BLaER1 treated with 17β-estradiol and CSF1 and Interleukin-3, amounts not matched to agents 10 nM and 100 nM (cell line): Measurements from ENCODE around the gene MYO5A.
"Not testable (repeated sequence)": the region's sequence is repeated elsewhere in the genome, so short reads cannot be mapped to it uniquely, and the experiment has no call there.

Source experiments
- H3K27ac ChIP-seq, 11 experiments: shearing (Covaris generic); formaldehyde crosslinking; 2 replicates each; pipeline ENCODE4 v1.8.1; 2022
- H3K27me3 ChIP-seq, 11 experiments: shearing (Covaris generic); formaldehyde crosslinking; 2 replicates each; pipeline ENCODE4 v1.8.1; 2022
- H3K36me3 ChIP-seq, 11 experiments: shearing (Covaris generic); formaldehyde crosslinking; 2 replicates each; pipeline ENCODE4 v1.8.1; 2022
- H3K4me1 ChIP-seq, 10 experiments: shearing (Covaris generic); formaldehyde crosslinking; 2 replicates each; pipeline ENCODE4 v1.8.1; 2022
- H3K4me2 ChIP-seq, 11 experiments: shearing (Covaris generic); formaldehyde crosslinking; 2 replicates each; pipeline ENCODE4 v1.8.1; 2022
- H3K4me3 ChIP-seq, 10 experiments: shearing (Covaris generic); formaldehyde crosslinking; 2 replicates each; pipeline ENCODE4 v1.8.1; 2022
- H3K9ac ChIP-seq, 11 experiments: shearing (Covaris generic); formaldehyde crosslinking; 2 replicates each; pipeline ENCODE4 v1.8.1; 2022
- H3K9me3 ChIP-seq, 11 experiments: shearing (Covaris generic); formaldehyde crosslinking; replicated peaks in 1 of 11; 2 replicates each; pipeline ENCODE4 v1.8.1; 2022
- H4K20me1 ChIP-seq, 11 experiments: shearing (Covaris generic); formaldehyde crosslinking; 2 replicates each; pipeline ENCODE4 v1.8.1; 2022
- Cebpa-rat ChIP-seq, 11 experiments: shearing (Covaris generic); IDR thresholded peaks; 2 replicates each; pipeline ENCODE4 v1.8.1; 2022

MYO5A gene

GRCh38 chr15:52464478-52464877, 64.2 kb downstream of the MYO5A start:
- Histone ChIP-seq H4K20me1 (peaks cover 11 to 61% (median 32%) of the 10 kb centered on the region in 11 experiments; a peak in 19 of 22 replicates), H3K4me3 (no peak overlapping the region), H3K9me3 (peaks cover 11 to 31% (median 22%) of the 10 kb centered on the region in 11 experiments), H3K9ac (no peak overlapping the region), H3K4me2 (peak overlapping the region in 8 of 11 experiments; percentile 1 to 80 (median 16); a peak in 7 of 22 replicates), H3K4me1 (peaks cover 27 to 55% (median 40%) of the 10 kb centered on the region in 10 experiments), H3K27ac (no peak overlapping the region), H3K36me3 (peaks cover 0 to 18% (median 8%) of the 10 kb centered on the region in 11 experiments; a peak in 11 of 22 replicates), H3K27me3 (no peaks in the 10 kb centered on the region)
- TF ChIP-seq Cebpa-rat (IDR thresholded peaks at IDR 0.05): no peak

DNA sequence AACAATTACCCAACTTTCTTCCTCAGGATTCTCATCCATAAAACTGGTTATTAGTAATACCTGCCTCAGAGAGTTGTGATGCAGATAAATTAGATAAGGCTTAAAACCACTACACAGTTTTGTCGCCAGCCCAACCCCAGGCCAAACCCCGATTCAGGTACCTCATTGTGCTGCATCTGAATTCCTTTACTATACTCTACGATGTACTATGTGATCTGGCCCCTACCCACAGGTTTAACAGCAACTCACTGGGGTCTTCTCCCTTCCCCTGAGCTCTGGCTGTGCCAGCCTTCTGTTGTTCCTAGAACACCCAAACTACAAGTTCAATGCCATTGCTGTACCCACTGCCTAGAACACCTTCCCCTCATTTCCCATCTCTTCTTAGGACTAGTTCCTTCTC, 64.6 kb downstream of the MYO5A start:
- Histone ChIP-seq H3K4me2 (peak overlapping the region in 6 of 11 experiments; percentile 5 to 80 (median 16); a peak in 7 of 22 replicates), H4K20me1 (peaks cover 11 to 59% (median 32%) of the 10 kb centered on the region in 11 experiments; a peak in 19 of 22 replicates), H3K9me3 (peaks cover 13 to 33% (median 25%) of the 10 kb centered on the region in 11 experiments), H3K4me1 (peaks cover 27 to 55% (median 40%) of the 10 kb centered on the region in 10 experiments), H3K36me3 (peaks cover 0 to 19% (median 8%) of the 10 kb centered on the region in 11 experiments; a peak in 11 of 22 replicates), H3K27me3 (no peaks in the 10 kb centered on the region), H3K27ac (no peak overlapping the region), H3K4me3 (no peak overlapping the region), H3K9ac (no peak overlapping the region)
- TF ChIP-seq Cebpa-rat (IDR thresholded peaks at IDR 0.05): no peak

DNA sequence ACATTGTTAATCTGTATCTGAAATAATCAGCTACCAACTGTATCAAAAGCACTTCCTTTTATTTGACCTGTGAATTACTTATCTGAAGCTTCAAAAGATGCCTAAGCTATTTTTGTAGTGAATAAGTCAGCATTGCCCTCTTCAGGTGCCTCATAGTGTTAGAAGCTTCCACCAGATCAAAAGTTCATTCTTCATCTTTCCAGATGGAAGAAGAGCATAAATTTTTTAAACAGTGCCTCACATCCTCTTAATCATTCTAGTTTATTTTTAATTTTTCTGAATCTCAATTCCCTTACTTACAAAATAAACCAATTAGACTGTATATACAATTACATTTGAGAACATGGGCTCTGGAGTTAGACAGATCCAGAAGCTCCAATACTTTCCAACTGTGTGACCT, 65.0 kb downstream of the MYO5A start:
- H3K9me3 ChIP-seq: peaks cover 13 to 33% (median 25%) of the 10 kb centered on the region in 11 experiments
- H4K20me1 ChIP-seq: peaks cover 11 to 59% (median 32%) of the 10 kb centered on the region in 11 experiments; a peak in 19 of 22 replicates
- no peak for TF ChIP-seq Cebpa-rat (IDR thresholded peaks at IDR 0.05)
- peaks cover 27 to 55% (median 40%) of the 10 kb centered on the region in 10 experiments for H3K4me1 ChIP-seq
- H3K27me3 ChIP-seq: no peaks in the 10 kb centered on the region
- H3K4me2 ChIP-seq: peak overlapping the region in 1 of 11 experiments; percentile 80; a peak in 3 of 22 replicates
- no peak overlapping the region for H3K27ac ChIP-seq
- no peak overlapping the region for H3K4me3 ChIP-seq
- H3K9ac ChIP-seq: no peak overlapping the region
- peaks cover 0 to 19% (median 8%) of the 10 kb centered on the region in 11 experiments; a peak in 11 of 22 replicates for H3K36me3 ChIP-seq

GRCh38 chr15:52462806-52463360, 65.8 kb downstream of the MYO5A start:
- Histone ChIP-seq H3K27ac (no peak overlapping the region), H3K9ac (no peak overlapping the region), H3K4me2 (no peak overlapping the region), H4K20me1 (peaks cover 11 to 52% (median 32%) of the 10 kb centered on the region in 11 experiments; a peak in 19 of 22 replicates), H3K27me3 (no peaks in the 10 kb centered on the region), H3K9me3 (peaks cover 13 to 32% (median 24%) of the 10 kb centered on the region in 11 experiments), H3K4me1 (peaks cover 27 to 55% (median 40%) of the 10 kb centered on the region in 10 experiments), H3K36me3 (peaks cover 0 to 19% (median 8%) of the 10 kb centered on the region in 11 experiments; a peak in 12 of 22 replicates), H3K4me3 (no peak overlapping the region)
- no peak for TF ChIP-seq Cebpa-rat (IDR thresholded peaks at IDR 0.05)

GRCh38 chr15:52459701-52460100, 69.0 kb downstream of the MYO5A start:
- H3K27ac ChIP-seq, H3K4me2 ChIP-seq, H3K4me3 ChIP-seq, H3K9ac ChIP-seq, H3K27me3 ChIP-seq: not testable (repeated sequence)
- peaks cover 0 to 36% (median 9%) of the 10 kb centered on the region in 11 experiments; a peak in 12 of 22 replicates for H4K20me1 ChIP-seq
- peaks cover 0 to 23% (median 8%) of the 10 kb centered on the region in 11 experiments; a peak in 12 of 22 replicates for H3K36me3 ChIP-seq
- H3K9me3 ChIP-seq: peaks cover 29 to 55% (median 44%) of the 10 kb centered on the region in 11 experiments
- peaks cover 11 to 32% (median 18%) of the 10 kb centered on the region in 10 experiments; a peak in 16 of 20 replicates for H3K4me1 ChIP-seq

GRCh38 chr15:52459265-52459664, 69.4 kb downstream of the MYO5A start:
- not testable (repeated sequence) for H3K27ac ChIP-seq, H3K4me3 ChIP-seq, H3K4me2 ChIP-seq, H3K9ac ChIP-seq, H3K27me3 ChIP-seq
- peaks cover 0 to 23% (median 8%) of the 10 kb centered on the region in 11 experiments; a peak in 12 of 22 replicates for H3K36me3 ChIP-seq
- peaks cover 6 to 27% (median 13%) of the 10 kb centered on the region in 10 experiments; a peak in 15 of 20 replicates for H3K4me1 ChIP-seq
- H4K20me1 ChIP-seq: peaks cover 0 to 33% (median 7%) of the 10 kb centered on the region in 11 experiments; a peak in 12 of 22 replicates
- peaks cover 33 to 59% (median 47%) of the 10 kb centered on the region in 11 experiments for H3K9me3 ChIP-seq

DNA sequence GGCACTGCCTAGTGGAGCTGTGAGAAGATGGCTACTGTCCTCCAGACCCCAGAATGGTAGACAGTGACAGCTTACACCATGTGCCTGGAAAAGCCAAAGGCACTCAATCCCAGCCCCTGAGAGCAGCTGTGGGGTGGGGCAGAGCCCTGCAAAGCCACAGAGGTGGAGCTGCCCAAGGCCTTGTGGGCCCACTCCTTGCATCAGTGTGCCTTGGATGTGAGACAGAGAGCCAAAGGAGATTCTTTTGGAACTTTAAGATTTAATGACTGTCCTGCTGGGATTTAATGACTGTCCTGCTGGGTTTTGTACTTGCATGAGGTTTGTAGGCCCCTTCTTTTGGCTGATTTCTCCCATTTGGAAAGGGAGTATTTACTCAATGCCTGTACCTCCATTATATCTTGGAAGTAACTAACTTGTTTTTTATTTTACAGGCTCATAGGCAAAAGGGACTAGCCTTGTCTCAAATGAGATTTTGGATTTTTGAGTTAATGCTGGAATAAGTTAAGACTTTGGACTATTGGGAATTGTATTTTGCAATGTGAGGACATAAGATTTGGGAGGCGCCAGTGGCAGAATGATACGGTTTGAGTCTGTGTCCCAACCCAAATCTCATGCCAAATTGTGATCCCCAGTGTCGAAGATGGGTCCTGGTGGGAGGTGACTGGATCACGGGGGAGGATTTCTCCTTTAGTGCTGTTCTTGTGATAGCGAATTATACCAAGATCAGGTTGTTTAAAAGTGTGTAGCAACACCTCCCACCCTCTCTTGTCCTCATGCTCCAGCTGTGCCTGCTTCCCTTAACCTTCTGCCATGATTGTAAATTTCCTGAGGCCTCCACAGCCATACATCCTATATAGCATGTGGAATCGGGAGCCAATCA, 80.4 kb downstream of the MYO5A start:
- no peak overlapping the region for H3K27ac ChIP-seq
- H3K9ac ChIP-seq: no peak overlapping the region
- no peak overlapping the region for H3K4me3 ChIP-seq
- H4K20me1 ChIP-seq: peaks cover 0 to 73% (median 9%) of the 10 kb centered on the region in 11 experiments; a peak in 11 of 22 replicates
- H3K36me3 ChIP-seq: peaks cover 0 to 4% (median 0%) of the 10 kb centered on the region in 11 experiments; a peak in 1 of 22 replicates
- H3K4me2 ChIP-seq: peak overlapping the region in 1 of 11 experiments; percentile 9; a peak in 1 of 22 replicates
- H3K27me3 ChIP-seq: no peaks in the 10 kb centered on the region
- TF ChIP-seq Cebpa-rat (IDR thresholded peaks at IDR 0.05): no peak
- H3K9me3 ChIP-seq: peaks cover 4 to 15% (median 12%) of the 10 kb centered on the region in 11 experiments; a peak in 17 of 22 replicates
- peaks cover 0 to 25% (median 0%) of the 10 kb centered on the region in 10 experiments; a peak in 7 of 20 replicates for H3K4me1 ChIP-seq

GRCh38 chr15:52445954-52446353, 82.7 kb downstream of the MYO5A start:
- no peak overlapping the region for H3K9ac ChIP-seq
- no peak for TF ChIP-seq Cebpa-rat (IDR thresholded peaks at IDR 0.05)
- H3K27me3 ChIP-seq: no peaks in the 10 kb centered on the region
- H4K20me1 ChIP-seq: peaks cover 0 to 77% (median 11%) of the 10 kb centered on the region in 11 experiments; a peak in 11 of 22 replicates
- H3K36me3 ChIP-seq: peaks cover 0 to 4% (median 0%) of the 10 kb centered on the region in 11 experiments; a peak in 1 of 22 replicates
- H3K4me2 ChIP-seq: peak overlapping the region in 3 of 11 experiments; percentile 5 to 33 (median 28); a peak in 5 of 22 replicates
- H3K27ac ChIP-seq: no peak overlapping the region
- H3K9me3 ChIP-seq: 0 out of 22 replicates have a peak, but pooled peaks cover 0 to 3% (median 0%) of the 10 kb centered on the region in 11 experiments
- peaks cover 0 to 44% (median 0%) of the 10 kb centered on the region in 10 experiments; a peak in 8 of 20 replicates for H3K4me1 ChIP-seq
- H3K4me3 ChIP-seq: no peak overlapping the region
